GM23338 (cell line): Measurements from ENCODE around the gene CMTR1. TPM values are rescaled to one million over a fixed set of nuclear protein-coding genes. Genes with fewer than 3 reads are reported as not detected.

ENCODE experiments used
- ATAC-seq: fragments of 200-7000 bp; cut with Tn5 transposase; 3 replicates; pipeline ENCODE4 v1.9.1; 2020
- DNase-seq: peaks from one replicate; pipeline ENCODE4 v3.0.0-alpha.2; 2015; ENCODE audit warnings: low spot score
- H2AFZ ChIP-seq: fragments of 200-600 bp; sonication (generic); 2 replicates; pipeline ENCODE4 v1.8.0; 2016; ENCODE audit warnings: antibody characterized with exemption, mild to moderate bottlenecking, moderate library complexity
- H3F3A ChIP-seq: fragments of 200-600 bp; sonication (generic); replicated peaks from 2 replicates; pipeline ENCODE4 v1.8.0; 2017; ENCODE audit warnings: antibody characterized with exemption, mixed run types, low read depth
- H3K27ac ChIP-seq: fragments of 200-600 bp; sonication (generic); 2 replicates; pipeline ENCODE4 v1.6.1; 2016; ENCODE audit warnings: low read depth
- H3K27me3 ChIP-seq: fragments of 200-600 bp; sonication (generic); 2 replicates; pipeline ENCODE4 v1.8.0; 2016; ENCODE audit warnings: mild to moderate bottlenecking, mixed run types, moderate library complexity; ENCODE audit not compliant: insufficient read depth
- H3K36me3 ChIP-seq: fragments of 200-600 bp; sonication (generic); 2 replicates; pipeline ENCODE4 v1.8.0; 2016; ENCODE audit warnings: mild to moderate bottlenecking; ENCODE audit not compliant: insufficient read depth
- H3K4me1 ChIP-seq: fragments of 200-600 bp; sonication (generic); 2 replicates; pipeline ENCODE4 v1.8.0; 2016; ENCODE audit warnings: mild to moderate bottlenecking, moderate library complexity; ENCODE audit not compliant: insufficient read depth
- H3K4me2 ChIP-seq: fragments of 200-600 bp; sonication (generic); 2 replicates; pipeline ENCODE4 v1.7.1; 2017; ENCODE audit warnings: mixed run types
- H3K4me3 ChIP-seq: fragments of 200-600 bp; sonication (generic); 2 replicates; pipeline ENCODE4 v1.6.1; 2016; ENCODE audit warnings: mixed run types
- H3K79me2 ChIP-seq: fragments of 200-600 bp; sonication (generic); replicated peaks from 2 replicates; pipeline ENCODE4 v1.8.0; 2017; ENCODE audit warnings: mild to moderate bottlenecking; ENCODE audit not compliant: insufficient read depth
- H3K9me2 ChIP-seq: fragments of 200-600 bp; sonication (generic); 2 replicates; pipeline ENCODE4 v1.8.0; 2017; ENCODE audit not compliant: insufficient read depth
- H4K20me1 ChIP-seq: fragments of 200-600 bp; sonication (generic); replicated peaks from 2 replicates; pipeline ENCODE4 v1.8.0; 2017; ENCODE audit warnings: mild to moderate bottlenecking; ENCODE audit not compliant: insufficient read depth
- H3K27ac Mint-ChIP-seq: 2 replicates; pipeline ENCODE4 v1.8.0; 2020; ENCODE audit warnings: inconsistent platforms, mild to moderate bottlenecking, moderate library complexity, mixed read lengths
- H3K27me3 Mint-ChIP-seq: 3 replicates; pipeline ENCODE4 v1.8.0; 2022; ENCODE audit warnings: low read depth, mild to moderate bottlenecking, moderate library complexity, mixed read lengths, inconsistent platforms; ENCODE audit not compliant: insufficient read depth, poor library complexity
- H3K36me3 Mint-ChIP-seq: 3 replicates; pipeline ENCODE4 v1.8.0; 2021; ENCODE audit warnings: low read depth, mild to moderate bottlenecking, inconsistent platforms, moderate library complexity, mixed read lengths
- H3K4me1 Mint-ChIP-seq: 3 replicates; pipeline ENCODE4 v1.8.0; 2020; ENCODE audit warnings: mild to moderate bottlenecking, inconsistent platforms, mixed read lengths
- H3K4me3 Mint-ChIP-seq: 3 replicates; pipeline ENCODE4 v1.8.0; 2021; ENCODE audit warnings: moderate library complexity, mild to moderate bottlenecking, inconsistent platforms, mixed read lengths
- H3K9me3 Mint-ChIP-seq: 3 replicates; pipeline ENCODE4 v1.8.0; 2020; ENCODE audit warnings: moderate library complexity, mild to moderate bottlenecking, inconsistent platforms, mixed read lengths
- CREB1 ChIP-seq: fragments of 250-450 bp; sonication (Bioruptor Pico); IDR thresholded peaks from 2 replicates; pipeline ENCODE4 v1.5.0; 2020; ENCODE audit warnings: low read depth, mild to moderate bottlenecking, moderate library complexity
- EZH2 ChIP-seq: fragments of 200-600 bp; sonication (generic); IDR thresholded peaks from one replicate; pipeline ENCODE4 v1.8.0; 2017; ENCODE audit warnings: antibody characterized with exemption, mild to moderate bottlenecking, low read depth; ENCODE audit not compliant: unreplicated experiment
- EZH2phosphoT487 ChIP-seq: fragments of 200-600 bp; sonication (generic); IDR thresholded peaks from one replicate; pipeline ENCODE4 v1.8.1; 2018; ENCODE audit warnings: antibody characterized with exemption; ENCODE audit not compliant: unreplicated experiment
- JUNB ChIP-seq: IDR thresholded peaks from one replicate; pipeline ENCODE4 v1.6.1; 2016; ENCODE audit warnings: antibody characterized with exemption; ENCODE audit not compliant: unreplicated experiment
- NANOG ChIP-seq: IDR thresholded peaks from 2 replicates; pipeline ENCODE4 v1.6.1; 2016; ENCODE audit warnings: antibody characterized with exemption, borderline replicate concordance
- POLR2AphosphoS5 ChIP-seq: IDR thresholded peaks from 2 replicates; pipeline ENCODE4 v1.6.1; 2016; ENCODE audit warnings: antibody characterized with exemption, low read depth
- STAT1 ChIP-seq: IDR thresholded peaks from one replicate; pipeline ENCODE4 v1.6.1; 2016; ENCODE audit warnings: antibody characterized with exemption; ENCODE audit not compliant: unreplicated experiment
- ZNF114 ChIP-seq: fragments of 250-450 bp; sonication (Bioruptor Pico); IDR thresholded peaks from 2 replicates; pipeline ENCODE4 v1.5.0; 2020; ENCODE audit warnings: mild to moderate bottlenecking, moderate library complexity
- ZNF331 ChIP-seq: fragments of 250-450 bp; sonication (Bioruptor Pico); IDR thresholded peaks from 2 replicates; pipeline ENCODE4 v1.5.0; 2020; ENCODE audit warnings: low read depth, mild to moderate bottlenecking, moderate library complexity
- polyA plus RNA-seq: library from polyadenylated mRNA; unstranded; fragments of >200 nt; fragmentation: Nextera tagmentation; extraction: Ambion mirVana; gene quantifications from 2 replicates; pipeline ENCODE4 v1.2.1, GENCODE V29; 2016
- total RNA-seq: library from RNA; depleted of rRNA; stranded (reverse); fragments of >200 nt; shearing (Covaris generic); gene quantifications from 2 replicates; pipeline ENCODE4 v1.2.3, GENCODE V29; 2014
- TF ChIP-seq, protein P1 (sequence below): fragments of 250-450 bp; sonication (Bioruptor Pico); IDR thresholded peaks from 2 replicates; pipeline ENCODE4 v1.5.0; 2020; ENCODE audit warnings: mild to moderate bottlenecking, moderate library complexity
- TF ChIP-seq, protein P2 (sequence below): IDR thresholded peaks from one replicate; pipeline ENCODE4 v1.6.1; 2018; ENCODE audit warnings: antibody characterized with exemption; ENCODE audit not compliant: unreplicated experiment
- TF ChIP-seq, protein P3 (sequence below), 2 experiments: fragments of 200-600 bp in 1 of 2; sonication (generic) in 1 of 2; conservative IDR thresholded peaks; 2 replicates each; pipeline versions ENCODE4 v1.5.1 to v1.6.1; 2016 to 2017; ENCODE audit warnings: antibody characterized with exemption in 2 of 2, low read depth in 2 of 2, mild to moderate bottlenecking in 2 of 2, moderate library complexity in 1 of 2

CMTR1 gene
- total and polyA plus RNA-seq, 2 experiments from 2014 or later: 7.3 to 36.4 TPM

DNA sequence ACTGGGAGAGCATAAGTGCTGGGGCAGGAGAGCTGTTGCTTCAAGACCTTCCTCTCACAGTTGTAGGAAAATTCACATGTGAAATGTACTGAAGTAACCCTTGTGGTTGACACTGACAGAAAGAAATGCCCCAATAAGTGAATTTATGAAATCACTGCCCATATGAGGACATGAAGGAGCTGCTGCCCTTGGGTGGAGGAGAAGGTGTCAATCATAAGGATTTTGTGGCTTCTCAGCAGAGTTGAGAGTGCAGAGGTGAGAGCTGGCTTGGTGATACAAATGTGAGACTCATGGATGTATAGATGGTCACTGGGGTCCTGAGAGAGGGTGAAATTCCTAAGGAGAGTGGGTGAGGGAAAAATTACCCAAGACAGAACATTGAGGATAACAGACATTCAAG is 33.9 kb upstream of the CMTR1 start:
- DNase-seq (no peak), ATAC-seq (no peak)
- Histone ChIP-seq H3F3A (no peaks in the 10 kb centered on the region), H3K36me3 (no peaks in the 10 kb centered on the region), H3K4me2 (no peak overlapping the region), H2AFZ (no peak overlapping the region), H3K4me3 (no peak overlapping the region), H3K9me2 (no peaks in the 10 kb centered on the region), H4K20me1 (no peaks in the 10 kb centered on the region), H3K27me3 (no peaks in the 10 kb centered on the region), H3K79me2 (no peaks in the 10 kb centered on the region), H3K27ac (no peak overlapping the region), H3K4me1 (no peaks in the 10 kb centered on the region)
- Mint-ChIP-seq H3K9me3 (no peaks in the 10 kb centered on the region), H3K36me3 (no peaks in the 10 kb centered on the region), H3K4me1 (no peaks in the 10 kb centered on the region), H3K27ac (no peak overlapping the region), H3K27me3 (no peaks in the 10 kb centered on the region), H3K4me3 (no peak overlapping the region)
- TF ChIP-seq, protein P1, sequence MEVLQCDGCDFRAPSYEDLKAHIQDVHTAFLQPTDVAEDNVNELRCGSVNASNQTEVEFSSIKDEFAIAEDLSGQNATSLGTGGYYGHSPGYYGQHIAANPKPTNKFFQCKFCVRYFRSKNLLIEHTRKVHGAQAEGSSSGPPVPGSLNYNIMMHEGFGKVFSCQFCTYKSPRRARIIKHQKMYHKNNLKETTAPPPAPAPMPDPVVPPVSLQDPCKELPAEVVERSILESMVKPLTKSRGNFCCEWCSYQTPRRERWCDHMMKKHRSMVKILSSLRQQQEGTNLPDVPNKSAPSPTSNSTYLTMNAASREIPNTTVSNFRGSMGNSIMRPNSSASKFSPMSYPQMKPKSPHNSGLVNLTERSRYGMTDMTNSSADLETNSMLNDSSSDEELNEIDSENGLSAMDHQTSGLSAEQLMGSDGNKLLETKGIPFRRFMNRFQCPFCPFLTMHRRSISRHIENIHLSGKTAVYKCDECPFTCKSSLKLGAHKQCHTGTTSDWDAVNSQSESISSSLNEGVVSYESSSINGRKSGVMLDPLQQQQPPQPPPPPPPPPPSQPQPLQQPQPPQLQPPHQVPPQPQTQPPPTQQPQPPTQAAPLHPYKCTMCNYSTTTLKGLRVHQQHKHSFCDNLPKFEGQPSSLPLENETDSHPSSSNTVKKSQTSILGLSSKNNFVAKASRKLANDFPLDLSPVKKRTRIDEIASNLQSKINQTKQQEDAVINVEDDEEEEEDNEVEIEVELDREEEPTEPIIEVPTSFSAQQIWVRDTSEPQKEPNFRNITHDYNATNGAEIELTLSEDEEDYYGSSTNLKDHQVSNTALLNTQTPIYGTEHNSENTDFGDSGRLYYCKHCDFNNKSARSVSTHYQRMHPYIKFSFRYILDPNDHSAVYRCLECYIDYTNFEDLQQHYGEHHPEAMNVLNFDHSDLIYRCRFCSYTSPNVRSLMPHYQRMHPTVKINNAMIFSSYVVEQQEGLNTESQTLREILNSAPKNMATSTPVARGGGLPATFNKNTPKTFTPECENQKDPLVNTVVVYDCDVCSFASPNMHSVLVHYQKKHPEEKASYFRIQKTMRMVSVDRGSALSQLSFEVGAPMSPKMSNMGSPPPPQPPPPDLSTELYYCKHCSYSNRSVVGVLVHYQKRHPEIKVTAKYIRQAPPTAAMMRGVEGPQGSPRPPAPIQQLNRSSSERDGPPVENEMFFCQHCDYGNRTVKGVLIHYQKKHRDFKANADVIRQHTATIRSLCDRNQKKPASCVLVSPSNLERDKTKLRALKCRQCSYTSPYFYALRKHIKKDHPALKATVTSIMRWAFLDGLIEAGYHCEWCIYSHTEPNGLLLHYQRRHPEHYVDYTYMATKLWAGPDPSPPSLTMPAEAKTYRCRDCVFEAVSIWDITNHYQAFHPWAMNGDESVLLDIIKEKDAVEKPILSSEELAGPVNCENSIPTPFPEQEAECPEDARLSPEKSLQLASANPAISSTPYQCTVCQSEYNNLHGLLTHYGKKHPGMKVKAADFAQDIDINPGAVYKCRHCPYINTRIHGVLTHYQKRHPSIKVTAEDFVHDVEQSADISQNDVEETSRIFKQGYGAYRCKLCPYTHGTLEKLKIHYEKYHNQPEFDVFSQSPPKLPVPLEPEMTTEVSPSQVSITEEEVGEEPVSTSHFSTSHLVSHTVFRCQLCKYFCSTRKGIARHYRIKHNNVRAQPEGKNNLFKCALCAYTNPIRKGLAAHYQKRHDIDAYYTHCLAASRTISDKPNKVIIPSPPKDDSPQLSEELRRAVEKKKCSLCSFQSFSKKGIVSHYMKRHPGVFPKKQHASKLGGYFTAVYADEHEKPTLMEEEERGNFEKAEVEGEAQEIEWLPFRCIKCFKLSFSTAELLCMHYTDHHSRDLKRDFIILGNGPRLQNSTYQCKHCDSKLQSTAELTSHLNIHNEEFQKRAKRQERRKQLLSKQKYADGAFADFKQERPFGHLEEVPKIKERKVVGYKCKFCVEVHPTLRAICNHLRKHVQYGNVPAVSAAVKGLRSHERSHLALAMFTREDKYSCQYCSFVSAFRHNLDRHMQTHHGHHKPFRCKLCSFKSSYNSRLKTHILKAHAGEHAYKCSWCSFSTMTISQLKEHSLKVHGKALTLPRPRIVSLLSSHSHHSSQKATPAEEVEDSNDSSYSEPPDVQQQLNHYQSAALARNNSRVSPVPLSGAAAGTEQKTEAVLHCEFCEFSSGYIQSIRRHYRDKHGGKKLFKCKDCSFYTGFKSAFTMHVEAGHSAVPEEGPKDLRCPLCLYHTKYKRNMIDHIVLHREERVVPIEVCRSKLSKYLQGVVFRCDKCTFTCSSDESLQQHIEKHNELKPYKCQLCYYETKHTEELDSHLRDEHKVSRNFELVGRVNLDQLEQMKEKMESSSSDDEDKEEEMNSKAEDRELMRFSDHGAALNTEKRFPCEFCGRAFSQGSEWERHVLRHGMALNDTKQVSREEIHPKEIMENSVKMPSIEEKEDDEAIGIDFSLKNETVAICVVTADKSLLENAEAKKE (CRISPR knock-in tag): no peak
- TF ChIP-seq, protein P2, sequence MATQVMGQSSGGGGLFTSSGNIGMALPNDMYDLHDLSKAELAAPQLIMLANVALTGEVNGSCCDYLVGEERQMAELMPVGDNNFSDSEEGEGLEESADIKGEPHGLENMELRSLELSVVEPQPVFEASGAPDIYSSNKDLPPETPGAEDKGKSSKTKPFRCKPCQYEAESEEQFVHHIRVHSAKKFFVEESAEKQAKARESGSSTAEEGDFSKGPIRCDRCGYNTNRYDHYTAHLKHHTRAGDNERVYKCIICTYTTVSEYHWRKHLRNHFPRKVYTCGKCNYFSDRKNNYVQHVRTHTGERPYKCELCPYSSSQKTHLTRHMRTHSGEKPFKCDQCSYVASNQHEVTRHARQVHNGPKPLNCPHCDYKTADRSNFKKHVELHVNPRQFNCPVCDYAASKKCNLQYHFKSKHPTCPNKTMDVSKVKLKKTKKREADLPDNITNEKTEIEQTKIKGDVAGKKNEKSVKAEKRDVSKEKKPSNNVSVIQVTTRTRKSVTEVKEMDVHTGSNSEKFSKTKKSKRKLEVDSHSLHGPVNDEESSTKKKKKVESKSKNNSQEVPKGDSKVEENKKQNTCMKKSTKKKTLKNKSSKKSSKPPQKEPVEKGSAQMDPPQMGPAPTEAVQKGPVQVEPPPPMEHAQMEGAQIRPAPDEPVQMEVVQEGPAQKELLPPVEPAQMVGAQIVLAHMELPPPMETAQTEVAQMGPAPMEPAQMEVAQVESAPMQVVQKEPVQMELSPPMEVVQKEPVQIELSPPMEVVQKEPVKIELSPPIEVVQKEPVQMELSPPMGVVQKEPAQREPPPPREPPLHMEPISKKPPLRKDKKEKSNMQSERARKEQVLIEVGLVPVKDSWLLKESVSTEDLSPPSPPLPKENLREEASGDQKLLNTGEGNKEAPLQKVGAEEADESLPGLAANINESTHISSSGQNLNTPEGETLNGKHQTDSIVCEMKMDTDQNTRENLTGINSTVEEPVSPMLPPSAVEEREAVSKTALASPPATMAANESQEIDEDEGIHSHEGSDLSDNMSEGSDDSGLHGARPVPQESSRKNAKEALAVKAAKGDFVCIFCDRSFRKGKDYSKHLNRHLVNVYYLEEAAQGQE: no peak
- TF ChIP-seq CREB1: no peak
- TF ChIP-seq EZH2: no peak
- no peak for TF ChIP-seq EZH2phosphoT487
- TF ChIP-seq JUNB: no peak
- TF ChIP-seq STAT1: no peak
- TF ChIP-seq ZNF331 (CRISPR knock-in tag): no peak
- TF ChIP-seq, protein P3, sequence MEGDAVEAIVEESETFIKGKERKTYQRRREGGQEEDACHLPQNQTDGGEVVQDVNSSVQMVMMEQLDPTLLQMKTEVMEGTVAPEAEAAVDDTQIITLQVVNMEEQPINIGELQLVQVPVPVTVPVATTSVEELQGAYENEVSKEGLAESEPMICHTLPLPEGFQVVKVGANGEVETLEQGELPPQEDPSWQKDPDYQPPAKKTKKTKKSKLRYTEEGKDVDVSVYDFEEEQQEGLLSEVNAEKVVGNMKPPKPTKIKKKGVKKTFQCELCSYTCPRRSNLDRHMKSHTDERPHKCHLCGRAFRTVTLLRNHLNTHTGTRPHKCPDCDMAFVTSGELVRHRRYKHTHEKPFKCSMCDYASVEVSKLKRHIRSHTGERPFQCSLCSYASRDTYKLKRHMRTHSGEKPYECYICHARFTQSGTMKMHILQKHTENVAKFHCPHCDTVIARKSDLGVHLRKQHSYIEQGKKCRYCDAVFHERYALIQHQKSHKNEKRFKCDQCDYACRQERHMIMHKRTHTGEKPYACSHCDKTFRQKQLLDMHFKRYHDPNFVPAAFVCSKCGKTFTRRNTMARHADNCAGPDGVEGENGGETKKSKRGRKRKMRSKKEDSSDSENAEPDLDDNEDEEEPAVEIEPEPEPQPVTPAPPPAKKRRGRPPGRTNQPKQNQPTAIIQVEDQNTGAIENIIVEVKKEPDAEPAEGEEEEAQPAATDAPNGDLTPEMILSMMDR (conservative IDR thresholded peaks at IDR 0.05; ENCODE audit: low read depth in 2 of 2): no peak
- no peak for TF ChIP-seq POLR2AphosphoS5
- TF ChIP-seq NANOG: no peak
- no peak for TF ChIP-seq ZNF114 (CRISPR knock-in tag)
